Body of pancreas (tissue), 4 donors: ENCODE results near the gene FAM24B.

ENCODE experiments used
- CTCF ChIP-seq, 7 experiments: fragments of 450-650 bp in 4 of 7; fragments of 200-600 bp in 3 of 7; sonication (generic) in 3 of 7; IDR thresholded peaks; one replicate each; pipeline ENCODE4 v1.5.1; 2016 to 2019; ENCODE audit warnings: antibody characterized with exemption in 7 of 7
- POLR2A ChIP-seq, 3 donors: fragments of 450-650 bp; IDR thresholded peaks; one replicate each; pipeline ENCODE4 v1.6.1; 2016; ENCODE audit warnings: antibody characterized with exemption in 3 of 3, mild to moderate bottlenecking in 2 of 3

- TF ChIP-seq POLR2A (IDR thresholded peaks at IDR 0.05) (no peak), CTCF (IDR thresholded peaks at IDR 0.05) (no peak)
These were observed 30.3 kb downstream of the FAM24B start for GRCh38 chr10:122849090-122849489.
